ENCODE results near the gene CENPA.

GRCh38 chr2:26768759-26769088 is 17.1 kb upstream of the CENPA start:
- TF ChIP-seq CTCF (IDR thresholded peaks at IDR 0.05) (no peak), POLR2A (IDR thresholded peaks at IDR 0.05) (no peak)
